SKM-1 treated with dmso at 0.1 percent for 144 hours (cell line): ENCODE data around the gene ZNF91.
"Not testable (repeated sequence)": the region's sequence is repeated elsewhere in the genome, so short reads cannot be mapped to it uniquely, and the experiment has no call there.

Experiments
- DNase-seq: peaks from one replicate; lab custom pipeline; 2025; ENCODE audit not compliant: unreplicated experiment; lab: John Stamatoyannopoulos, UW

Gene ZNF91

GRCh38 chr19:23399443-23399842, 4.2 kb upstream of the ZNF91 start:
- no peak for DNase-seq

- DNase-seq = not testable (repeated sequence)
Measured at GRCh38 chr19:23395722-23396117, 449 bp upstream of the ZNF91 start.

- peak; percentile 1 for DNase-seq
Measured at GRCh38 chr19:23394511-23394910, 760 bp downstream of the ZNF91 start.

GRCh38 chr19:23393121-23393520, 2.1 kb downstream of the ZNF91 start:
- DNase-seq = no peak

- no peak for DNase-seq
Measured at GRCh38 chr19:23391236-23391635, 4.0 kb downstream of the ZNF91 start.

GRCh38 chr19:23385404-23385803, 9.9 kb downstream of the ZNF91 start:
- DNase-seq = no peak

- no peak for DNase-seq
Measured at GRCh38 chr19:23384858-23385257, 10.4 kb downstream of the ZNF91 start.

GRCh38 chr19:23384166-23384565, 11.1 kb downstream of the ZNF91 start:
- no peak for DNase-seq

- no peak for DNase-seq
Measured at GRCh38 chr19:23382955-23383354, 12.3 kb downstream of the ZNF91 start.

GRCh38 chr19:23381114-23381513, 14.2 kb downstream of the ZNF91 start:
- DNase-seq = no peak

- DNase-seq = not testable (repeated sequence)
Measured at GRCh38 chr19:23379671-23380070, 15.6 kb downstream of the ZNF91 start.

- DNase-seq = no peak
Measured at GRCh38 chr19:23378948-23379347, 16.3 kb downstream of the ZNF91 start.

GRCh38 chr19:23377276-23377675, 18.0 kb downstream of the ZNF91 start:
- DNase-seq = no peak

GRCh38 chr19:23366437-23366836, 28.8 kb downstream of the ZNF91 start:
- DNase-seq = no peak

- not testable (repeated sequence) for DNase-seq
Measured at GRCh38 chr19:23366031-23366430, 29.2 kb downstream of the ZNF91 start.

GRCh38 chr19:23365222-23365621, 30.0 kb downstream of the ZNF91 start:
- DNase-seq = no peak

GRCh38 chr19:23361843-23362242, 33.4 kb downstream of the ZNF91 start:
- not testable (repeated sequence) for DNase-seq

- DNase-seq = no peak
Measured at GRCh38 chr19:23351806-23352205, 43.5 kb downstream of the ZNF91 start.

GRCh38 chr19:23346696-23347095, 48.6 kb downstream of the ZNF91 start:
- no peak for DNase-seq

- DNase-seq = no peak
Measured at GRCh38 chr19:23345838-23346237, 49.4 kb downstream of the ZNF91 start.

GRCh38 chr19:23343434-23344010, 51.7 kb downstream of the ZNF91 start:
- DNase-seq = no peak

- no peak for DNase-seq
Measured at GRCh38 chr19:23328211-23328610, 67.1 kb downstream of the ZNF91 start.

- DNase-seq = peak; percentile 81
Measured at GRCh38 chr19:23321953-23322549, 73.2 kb downstream of the ZNF91 start.
